ENCODE data around the gene TOLLIP. TPM values are rescaled to one million over a fixed set of nuclear protein-coding genes. Genes with fewer than 3 reads are reported as not detected.
A peak's percentile ranks its signal among the peaks of the same experiment; 100 is the strongest.

The TOLLIP gene
- total RNA-seq, 2 donors from 2014 or later: 51.1 to 63.9 TPM

GRCh38 chr11:1304380-1304779 is 5.1 kb downstream of the TOLLIP start:
- ATAC-seq: peak; percentile 64
- H3K4me3 ChIP-seq: no peak overlapping the region

GRCh38 chr11:1303973-1304372 is 5.5 kb downstream of the TOLLIP start:
- DNase-seq: peak; percentile 69 to 89 (median 84)
- H3K27ac ChIP-seq: peak overlapping the region; percentile 75 to 95 (median 84)
- no peaks in the 10 kb centered on the region for H3K9me3 ChIP-seq
- no peak overlapping the region for H3K4me3 ChIP-seq
- no peaks in the 10 kb centered on the region for H3K27me3 ChIP-seq
- TF ChIP-seq POLR2A (IDR thresholded peaks at IDR 0.05) (no peak), CTCF (IDR thresholded peaks at IDR 0.05) (no peak)
- intact Hi-C loops (cut with DNase I): no loop called here
- H3K4me1 ChIP-seq: peaks cover 98% of the 10 kb centered on the region
- H3K36me3 ChIP-seq (replicated peaks in 1 of 2; ENCODE audit: insufficient read depth in 1 of 2, low read depth in 2 of 2): no peaks in the 10 kb centered on the region
- 18 to 26% methylated on average over 10 of the region's 10 CpGs for WGBS, 2 donors
- ATAC-seq: peak; percentile 9

More at GRCh38 chr11:1304380-1304779, 5.1 kb downstream of the TOLLIP start:
- no peaks in the 10 kb centered on the region for H3K27me3 ChIP-seq
- no peaks in the 10 kb centered on the region for H3K36me3 ChIP-seq (replicated peaks in 1 of 2; ENCODE audit: insufficient read depth in 1 of 2, low read depth in 2 of 2)
- WGBS, 2 donors: 14 to 21% methylated on average over 14 of the region's 14 CpGs
- peak; percentile 75 to 88 (median 85) for DNase-seq
- peak overlapping the region; percentile 75 to 95 (median 84) for H3K27ac ChIP-seq
- peak in 3 of 7 experiments; percentile 5 to 15 (median 7) for TF ChIP-seq CTCF (IDR thresholded peaks at IDR 0.05)
- TF ChIP-seq POLR2A (IDR thresholded peaks at IDR 0.05): peak in 2 of 3 donors; percentile 38 to 49
- no peaks in the 10 kb centered on the region for H3K9me3 ChIP-seq
- intact Hi-C loops (cut with DNase I): no loop called here
- peaks cover 94% of the 10 kb centered on the region for H3K4me1 ChIP-seq

GRCh38 chr11:1303126-1303821 is 6.2 kb downstream of the TOLLIP start:
- peak in 3 of 4 donors; percentile 51 to 77 (median 63) for DNase-seq
- no peak overlapping the region for H3K4me3 ChIP-seq
- intact Hi-C loops (cut with DNase I): no loop called here
- H3K36me3 ChIP-seq (replicated peaks in 1 of 2; ENCODE audit: insufficient read depth in 1 of 2, low read depth in 2 of 2): no peaks in the 10 kb centered on the region
- TF ChIP-seq CTCF (IDR thresholded peaks at IDR 0.05): peak; percentile 7 to 44 (median 23)
- TF ChIP-seq POLR2A (IDR thresholded peaks at IDR 0.05): no peak
- peak overlapping the region; percentile 76 to 95 (median 85) for H3K27ac ChIP-seq
- ATAC-seq: no peak
- H3K4me1 ChIP-seq: peaks cover 100% of the 10 kb centered on the region
- H3K9me3 ChIP-seq: no peaks in the 10 kb centered on the region
- no peaks in the 10 kb centered on the region for H3K27me3 ChIP-seq
- WGBS, 2 donors: 66 to 68% methylated on average over 23 to 24 of the region's 25 CpGs

GRCh38 chr11:1302461-1303125 is 6.8 kb downstream of the TOLLIP start:
- peaks cover 100% of the 10 kb centered on the region for H3K4me1 ChIP-seq
- no peak for TF ChIP-seq POLR2A (IDR thresholded peaks at IDR 0.05)
- TF ChIP-seq CTCF (IDR thresholded peaks at IDR 0.05): no peak
- 15 to 19% methylated on average over 15 to 17 of the region's 17 CpGs for WGBS, 2 donors
- intact Hi-C loops (cut with DNase I): no loop called here
- no peaks in the 10 kb centered on the region for H3K36me3 ChIP-seq (replicated peaks in 1 of 2; ENCODE audit: insufficient read depth in 1 of 2, low read depth in 2 of 2)
- no peaks in the 10 kb centered on the region for H3K27me3 ChIP-seq
- ATAC-seq (no peak), DNase-seq (peak; percentile 51 to 74 (median 62))
- H3K4me3 ChIP-seq: no peak overlapping the region
- H3K27ac ChIP-seq: peak overlapping the region; percentile 76 to 95 (median 85)
- H3K9me3 ChIP-seq: no peaks in the 10 kb centered on the region

Measured in body of pancreas (tissue), 4 donors.